ENCODE data around the gene CACNA1A.

Gene CACNA1A

DNA sequence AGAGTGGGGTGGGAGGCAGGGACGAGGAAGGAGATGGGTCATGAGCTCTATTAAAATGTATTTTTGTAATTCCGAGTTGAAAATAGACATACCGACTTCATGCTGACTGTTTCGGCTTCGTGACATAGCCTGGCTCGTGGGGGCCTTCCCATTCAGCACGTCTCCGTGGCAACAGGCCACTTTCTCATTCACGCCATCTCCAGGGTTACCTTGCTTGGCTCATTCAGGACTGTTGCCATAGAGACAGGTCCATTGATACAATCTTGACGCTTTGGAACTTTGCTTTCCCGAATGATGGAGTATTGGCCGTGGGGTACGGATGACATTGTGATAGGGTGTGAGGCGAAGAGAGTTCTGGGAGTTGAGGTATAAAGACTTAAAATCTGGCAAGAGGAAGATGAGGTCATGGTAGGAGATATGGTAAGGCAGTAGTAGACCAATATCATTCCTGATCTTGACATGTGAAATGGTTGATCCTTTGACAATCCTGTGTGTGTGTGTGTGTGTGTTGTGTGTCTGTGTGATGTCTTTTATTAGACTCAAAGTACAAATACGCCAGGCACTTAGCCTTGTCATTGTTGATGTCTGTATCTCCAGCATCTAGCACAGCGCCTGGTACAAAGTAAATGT, 97.3 kb downstream of the CACNA1A start:
- Histone ChIP-seq H3K4me3 (ENCODE audit: insufficient read depth, low read depth, low read length, poor library complexity, severe bottlenecking) (no peak overlapping the region), H3K27me3 (replicated peaks; ENCODE audit: control insufficient read depth, insufficient read depth, low read length, poor library complexity, severe bottlenecking) (no peaks in the 10 kb centered on the region), H3K27ac (ENCODE audit: insufficient read depth, low read length, poor library complexity, severe bottlenecking) (no peak overlapping the region), H3K4me1 (ENCODE audit: control insufficient read depth, insufficient read depth, low read length, poor library complexity, severe bottlenecking) (no peaks in the 10 kb centered on the region), H3K36me3 (ENCODE audit: control insufficient read depth, insufficient read depth, low read length) (no peaks in the 10 kb centered on the region), H3K9me3 (ENCODE audit: control insufficient read depth, low read length) (no peaks in the 10 kb centered on the region)
- no peak for DNase-seq

- Histone ChIP-seq H3K36me3 (ENCODE audit: control insufficient read depth, insufficient read depth, low read length) (no peaks in the 10 kb centered on the region), H3K27me3 (replicated peaks; ENCODE audit: control insufficient read depth, insufficient read depth, low read length, poor library complexity, severe bottlenecking) (no peaks in the 10 kb centered on the region), H3K4me3 (ENCODE audit: insufficient read depth, low read depth, low read length, poor library complexity, severe bottlenecking) (no peak overlapping the region), H3K27ac (ENCODE audit: insufficient read depth, low read length, poor library complexity, severe bottlenecking) (no peak overlapping the region), H3K4me1 (ENCODE audit: control insufficient read depth, insufficient read depth, low read length, poor library complexity, severe bottlenecking) (no peaks in the 10 kb centered on the region), H3K9me3 (ENCODE audit: control insufficient read depth, low read length) (no peaks in the 10 kb centered on the region)
- no peak for DNase-seq
Measured at GRCh38 chr19:13404236-13404635, 102.0 kb downstream of the CACNA1A start.

DNA sequence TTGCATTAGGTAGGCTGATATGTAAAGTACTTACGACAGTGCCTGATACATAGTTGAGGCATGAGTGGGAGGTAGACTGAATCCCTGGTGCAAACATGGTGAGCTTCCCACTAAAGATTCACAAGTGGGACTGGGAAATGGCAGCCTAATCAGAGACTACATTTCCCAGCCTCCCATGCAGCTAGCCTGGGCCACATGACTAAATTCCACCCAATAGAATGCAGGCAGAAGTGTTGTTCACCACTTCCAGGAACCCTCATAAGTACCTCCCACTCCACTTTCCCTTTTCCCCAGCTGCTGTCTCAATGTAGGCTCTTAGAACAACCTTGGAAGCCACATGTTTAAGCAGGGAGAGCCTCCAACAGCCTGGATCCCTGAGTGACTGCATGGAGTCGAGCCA, 104.9 kb downstream of the CACNA1A start:
- Histone ChIP-seq H3K27me3 (replicated peaks; ENCODE audit: control insufficient read depth, insufficient read depth, low read length, poor library complexity, severe bottlenecking) (no peaks in the 10 kb centered on the region), H3K27ac (ENCODE audit: insufficient read depth, low read length, poor library complexity, severe bottlenecking) (no peak overlapping the region), H3K4me3 (ENCODE audit: insufficient read depth, low read depth, low read length, poor library complexity, severe bottlenecking) (no peak overlapping the region), H3K4me1 (ENCODE audit: control insufficient read depth, insufficient read depth, low read length, poor library complexity, severe bottlenecking) (no peaks in the 10 kb centered on the region), H3K36me3 (ENCODE audit: control insufficient read depth, insufficient read depth, low read length) (no peaks in the 10 kb centered on the region), H3K9me3 (ENCODE audit: control insufficient read depth, low read length) (no peaks in the 10 kb centered on the region)
- DNase-seq, result no peak

DNA sequence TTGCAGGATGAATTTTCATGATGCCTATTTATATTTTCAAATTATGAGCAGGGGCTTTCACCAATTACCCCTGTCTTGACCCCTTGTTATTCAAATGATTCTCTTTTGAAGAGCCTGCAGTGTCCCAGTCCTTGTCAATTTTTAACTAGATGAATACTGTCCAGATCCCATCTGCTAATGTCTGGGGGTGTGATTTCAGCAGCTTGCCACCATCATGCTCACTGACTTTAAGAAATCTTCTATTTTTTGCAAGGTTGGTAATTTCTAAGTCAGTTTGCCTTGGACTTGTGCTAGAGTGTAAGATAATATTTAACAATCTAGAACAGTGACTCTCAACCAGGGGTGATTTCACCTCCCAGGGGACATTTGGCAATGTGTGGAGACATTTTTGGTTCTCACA, 106.0 kb downstream of the CACNA1A start:
- Histone ChIP-seq H3K4me1 (ENCODE audit: control insufficient read depth, insufficient read depth, low read length, poor library complexity, severe bottlenecking) (no peaks in the 10 kb centered on the region), H3K9me3 (ENCODE audit: control insufficient read depth, low read length) (no peaks in the 10 kb centered on the region), H3K4me3 (ENCODE audit: insufficient read depth, low read depth, low read length, poor library complexity, severe bottlenecking) (no peak overlapping the region), H3K27ac (ENCODE audit: insufficient read depth, low read length, poor library complexity, severe bottlenecking) (no peak overlapping the region), H3K27me3 (replicated peaks; ENCODE audit: control insufficient read depth, insufficient read depth, low read length, poor library complexity, severe bottlenecking) (no peaks in the 10 kb centered on the region), H3K36me3 (ENCODE audit: control insufficient read depth, insufficient read depth, low read length) (no peaks in the 10 kb centered on the region)
- no peak for DNase-seq

DNA sequence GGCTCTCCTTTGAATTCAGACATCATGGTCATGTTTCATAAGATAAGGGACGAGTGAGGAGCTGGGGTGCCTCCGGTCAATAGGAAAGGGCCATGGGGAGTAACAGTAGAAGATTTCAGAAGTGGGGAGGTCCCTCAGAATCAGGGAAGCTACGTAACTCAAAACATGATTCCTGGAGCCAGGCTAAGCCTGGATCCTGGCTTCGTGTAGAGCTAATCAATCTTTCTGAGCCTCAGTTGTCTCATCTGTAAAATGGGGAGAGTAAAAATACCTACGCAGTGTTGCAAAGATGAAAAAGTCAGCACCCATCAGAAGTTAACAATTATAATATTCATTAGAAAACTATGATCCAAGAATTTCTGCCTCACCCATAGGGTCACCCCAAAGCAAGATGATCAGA, 106.5 kb downstream of the CACNA1A start:
- Histone ChIP-seq H3K36me3 (ENCODE audit: control insufficient read depth, insufficient read depth, low read length) (no peaks in the 10 kb centered on the region), H3K27ac (ENCODE audit: insufficient read depth, low read length, poor library complexity, severe bottlenecking) (no peak overlapping the region), H3K4me1 (ENCODE audit: control insufficient read depth, insufficient read depth, low read length, poor library complexity, severe bottlenecking) (no peaks in the 10 kb centered on the region), H3K9me3 (ENCODE audit: control insufficient read depth, low read length) (no peaks in the 10 kb centered on the region), H3K4me3 (ENCODE audit: insufficient read depth, low read depth, low read length, poor library complexity, severe bottlenecking) (no peak overlapping the region), H3K27me3 (replicated peaks; ENCODE audit: control insufficient read depth, insufficient read depth, low read length, poor library complexity, severe bottlenecking) (no peaks in the 10 kb centered on the region)
- no peak for DNase-seq

DNA sequence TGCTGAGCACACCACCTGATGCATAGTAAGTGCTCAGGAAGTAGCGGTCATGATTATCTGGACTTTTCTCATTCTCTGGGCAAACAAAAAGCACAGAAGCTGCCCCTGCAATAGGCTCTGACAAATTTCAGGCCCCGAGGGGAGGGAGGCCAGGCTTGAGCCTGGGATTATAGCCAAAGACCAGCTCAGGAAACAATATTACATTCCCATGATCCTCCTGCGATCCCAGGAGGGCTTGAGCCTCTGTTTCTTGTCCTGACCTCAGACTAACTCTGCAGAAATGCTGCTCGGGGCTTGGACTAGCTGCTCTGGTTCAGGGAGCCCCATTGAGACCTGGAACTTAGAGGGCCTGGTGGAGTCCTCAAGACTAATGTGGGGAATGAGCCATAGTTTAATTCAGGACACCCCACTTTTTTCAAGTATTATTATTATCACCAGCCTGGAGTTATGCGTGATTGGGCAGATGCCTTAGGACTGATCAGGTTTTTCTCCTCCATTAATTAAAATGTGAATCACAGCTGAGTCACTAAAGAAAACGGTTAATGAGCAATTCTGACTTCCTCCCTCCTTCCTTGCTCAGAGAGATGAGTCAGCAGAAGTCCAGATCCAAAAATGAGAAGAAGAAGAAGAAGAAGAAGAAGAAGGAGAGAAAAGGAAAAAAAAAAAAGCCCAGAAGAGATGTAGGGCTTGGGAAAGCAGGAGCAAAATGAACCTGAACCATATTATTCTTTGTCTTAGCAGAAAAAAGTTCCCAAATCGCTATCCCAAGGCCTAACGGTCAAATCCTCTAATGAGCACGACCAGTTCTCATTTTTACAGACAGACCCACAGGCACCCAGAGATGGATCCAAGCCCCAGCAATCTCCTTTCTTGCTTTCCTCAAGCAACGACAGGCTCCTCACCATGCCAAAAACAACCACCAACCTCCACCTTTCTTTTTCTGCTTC, 107.2 kb downstream of the CACNA1A start:
- Histone ChIP-seq H3K9me3 (ENCODE audit: control insufficient read depth, low read length) (no peaks in the 10 kb centered on the region), H3K4me3 (ENCODE audit: insufficient read depth, low read depth, low read length, poor library complexity, severe bottlenecking) (no peak overlapping the region), H3K27me3 (replicated peaks; ENCODE audit: control insufficient read depth, insufficient read depth, low read length, poor library complexity, severe bottlenecking) (no peaks in the 10 kb centered on the region), H3K36me3 (ENCODE audit: control insufficient read depth, insufficient read depth, low read length) (no peaks in the 10 kb centered on the region), H3K27ac (ENCODE audit: insufficient read depth, low read length, poor library complexity, severe bottlenecking) (no peak overlapping the region), H3K4me1 (ENCODE audit: control insufficient read depth, insufficient read depth, low read length, poor library complexity, severe bottlenecking) (no peaks in the 10 kb centered on the region)
- DNase-seq, result no peak

- no peaks in the 10 kb centered on the region for H3K4me1 ChIP-seq (ENCODE audit: control insufficient read depth, insufficient read depth, low read length, poor library complexity, severe bottlenecking)
- H3K4me3 ChIP-seq (ENCODE audit: insufficient read depth, low read depth, low read length, poor library complexity, severe bottlenecking), result no peak overlapping the region
- no peaks in the 10 kb centered on the region for H3K36me3 ChIP-seq (ENCODE audit: control insufficient read depth, insufficient read depth, low read length)
- no peaks in the 10 kb centered on the region for H3K27me3 ChIP-seq (replicated peaks; ENCODE audit: control insufficient read depth, insufficient read depth, low read length, poor library complexity, severe bottlenecking)
- H3K27ac ChIP-seq (ENCODE audit: insufficient read depth, low read length, poor library complexity, severe bottlenecking), result no peak overlapping the region
- no peaks in the 10 kb centered on the region for H3K9me3 ChIP-seq (ENCODE audit: control insufficient read depth, low read length)
- DNase-seq, result no peak
Measured at GRCh38 chr19:13398182-13398581, 108.1 kb downstream of the CACNA1A start.

DNA sequence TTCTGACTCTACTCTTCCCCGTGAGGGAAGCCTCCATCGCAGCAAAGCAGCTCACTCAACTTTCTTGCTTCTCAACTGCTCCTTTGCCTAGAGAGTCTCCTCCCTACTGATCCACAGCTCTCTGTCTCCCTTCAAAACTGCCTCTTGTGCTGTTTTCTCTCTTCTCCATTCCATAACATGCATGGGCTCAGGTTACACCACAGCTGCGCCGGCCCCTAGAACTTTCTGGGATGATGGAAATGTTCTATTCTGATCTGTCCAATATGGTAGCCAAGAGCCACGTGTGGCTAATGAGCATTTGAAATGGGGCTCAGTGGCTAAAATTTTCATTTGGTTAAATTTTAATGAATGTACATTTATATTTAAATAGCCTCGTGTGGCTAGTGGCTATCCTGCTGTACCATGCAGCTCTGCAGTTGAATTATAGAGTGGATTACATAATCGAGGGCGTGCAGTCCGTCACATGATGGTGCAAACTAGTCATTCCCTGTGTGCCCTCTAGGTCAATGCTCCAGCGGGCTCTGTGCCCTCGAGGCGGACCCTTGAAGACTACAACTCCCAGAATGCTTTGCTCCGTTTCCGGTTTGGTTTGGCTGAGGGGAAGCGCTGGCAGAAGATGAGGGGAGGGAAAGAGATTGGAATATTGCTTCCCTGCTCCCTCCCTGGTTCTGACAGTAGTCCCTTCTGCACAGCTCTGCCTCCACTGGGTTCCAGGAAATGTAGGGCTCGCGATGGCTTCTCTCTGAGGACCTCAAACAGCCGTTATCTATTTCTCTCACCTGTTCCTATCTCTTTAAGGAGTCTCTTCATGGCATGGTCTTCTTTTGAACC, 109.8 kb downstream of the CACNA1A start:
- H3K27ac ChIP-seq (ENCODE audit: insufficient read depth, low read length, poor library complexity, severe bottlenecking), result no peak overlapping the region
- H3K4me3 ChIP-seq (ENCODE audit: insufficient read depth, low read depth, low read length, poor library complexity, severe bottlenecking), result no peak overlapping the region
- no peak for DNase-seq
- no peaks in the 10 kb centered on the region for H3K27me3 ChIP-seq (replicated peaks; ENCODE audit: control insufficient read depth, insufficient read depth, low read length, poor library complexity, severe bottlenecking)
- no peaks in the 10 kb centered on the region for H3K9me3 ChIP-seq (ENCODE audit: control insufficient read depth, low read length)
- no peaks in the 10 kb centered on the region for H3K36me3 ChIP-seq (ENCODE audit: control insufficient read depth, insufficient read depth, low read length)
- H3K4me1 ChIP-seq (ENCODE audit: control insufficient read depth, insufficient read depth, low read length, poor library complexity, severe bottlenecking), result no peaks in the 10 kb centered on the region

DNA sequence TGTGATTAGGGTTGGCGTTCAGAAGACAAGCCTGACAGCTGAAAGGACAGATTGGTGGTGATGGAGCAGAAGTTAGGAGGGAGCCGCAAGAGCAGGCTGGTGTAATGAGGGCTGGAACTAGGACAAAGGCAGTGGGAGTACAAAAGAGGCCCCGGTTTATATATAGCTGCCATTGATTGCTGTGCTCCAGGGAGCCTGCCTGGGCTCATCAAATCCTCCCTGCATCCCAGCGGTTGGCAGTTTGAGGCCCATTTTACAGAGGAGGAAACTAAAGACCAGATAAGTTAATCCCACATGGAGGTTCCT, 123.7 kb downstream of the CACNA1A start:
- Histone ChIP-seq H3K9me3 (ENCODE audit: control insufficient read depth, low read length) (no peaks in the 10 kb centered on the region), H3K36me3 (ENCODE audit: control insufficient read depth, insufficient read depth, low read length) (no peaks in the 10 kb centered on the region), H3K4me3 (ENCODE audit: insufficient read depth, low read depth, low read length, poor library complexity, severe bottlenecking) (no peak overlapping the region), H3K27me3 (replicated peaks; ENCODE audit: control insufficient read depth, insufficient read depth, low read length, poor library complexity, severe bottlenecking) (no peaks in the 10 kb centered on the region), H3K27ac (ENCODE audit: insufficient read depth, low read length, poor library complexity, severe bottlenecking) (no peak overlapping the region), H3K4me1 (ENCODE audit: control insufficient read depth, insufficient read depth, low read length, poor library complexity, severe bottlenecking) (no peaks in the 10 kb centered on the region)
- DNase-seq, result no peak

Measured in effector memory CD4-positive, alpha-beta T cell (primary cell).